Measurements from ENCODE around the gene TOM1. TPM values are rescaled to one million over a fixed set of nuclear protein-coding genes. Genes with fewer than 3 reads are reported as not detected.

TOM1 gene
- total and polyA plus RNA-seq, 10 of the 15 experiments (the other 5 are each of a cell fraction or from before 2014, with no cell fraction given), result 2.2 to 64.6 (median 40.3) TPM

- TF ChIP-seq BMI1 (IDR thresholded peaks at IDR 0.05; ENCODE audit: borderline replicate concordance) (peak; percentile 62), STAT3 (IDR thresholded peaks at IDR 0.05; ENCODE audit: low read depth, low read length) (peak; percentile 47; the same call in 1 of the 2 replicates), STAT1 (conservative IDR thresholded peaks at IDR 0.05) (no peak), HDAC6 (IDR thresholded peaks at IDR 0.05; ENCODE audit: unreplicated experiment) (no peak), PAX8 (IDR thresholded peaks at IDR 0.05) (no peak), CREM (IDR thresholded peaks at IDR 0.05; ENCODE audit: low read depth) (peak; percentile 70), ATF7 (IDR thresholded peaks at IDR 0.05; ENCODE audit: low read depth) (peak; percentile 72), POU2F2 (IDR thresholded peaks at IDR 0.05; ENCODE audit: borderline replicate concordance, low read depth, low read length) (peak; percentile 72; the same call in 2 of the 3 replicates), CHD2 (IDR thresholded peaks at IDR 0.05; ENCODE audit: borderline replicate concordance, low read depth, low read length) (no peak), CBFB (IDR thresholded peaks at IDR 0.05; ENCODE audit: low read depth) (peak; percentile 56; the same call in 1 of the 2 replicates), NFXL1 (IDR thresholded peaks at IDR 0.05; ENCODE audit: borderline replicate concordance) (no peak), ZNF274 (IDR thresholded peaks at IDR 0.05; ENCODE audit: insufficient read depth, insufficient read length) (no peak), ETV6 (conservative IDR thresholded peaks at IDR 0.05 in 1 of 2, IDR thresholded peaks at IDR 0.05 in 1 of 2; ENCODE audit: borderline replicate concordance in 1 of 2, low read depth in 1 of 2) (peak in 1 of 2 experiments; percentile 86; a peak in 1 of 4 replicates), ZNF217 (IDR thresholded peaks at IDR 0.05) (no peak), IKZF2 (IDR thresholded peaks at IDR 0.05) (peak; percentile 93 to 95), POLR2A (IDR thresholded peaks at IDR 0.05; ENCODE audit: low read depth, low read length) (no peak), PAX5 (IDR thresholded peaks at IDR 0.05; ENCODE audit: borderline replicate concordance, low read depth, low read length) (peak; percentile 68; the same call in 1 of the 2 replicates), TCF7 (IDR thresholded peaks at IDR 0.05; ENCODE audit: borderline replicate concordance) (no peak), MLLT1 (IDR thresholded peaks at IDR 0.05) (0 out of 2 replicates have a peak, but pooled peaks have one; percentile 62), TAF1 (IDR thresholded peaks at IDR 0.05; ENCODE audit: borderline replicate concordance, low read depth, low read length) (no peak; the same call in 1 of the 2 replicates), SP1 (IDR thresholded peaks at IDR 0.05; ENCODE audit: low read depth, low read length) (peak; percentile 50), RELA (IDR thresholded peaks at IDR 0.05; ENCODE audit: borderline replicate concordance, partially characterized antibody) (no peak), SUZ12 (IDR thresholded peaks at IDR 0.05; ENCODE audit: unreplicated experiment) (no peak), CEBPB (IDR thresholded peaks at IDR 0.05; ENCODE audit: borderline replicate concordance in 1 of 2, low read depth in 2 of 2, low read length in 2 of 2) (no peak), SMAD5 (IDR thresholded peaks at IDR 0.05; ENCODE audit: low read depth) (no peak), CUX1 (IDR thresholded peaks at IDR 0.05; ENCODE audit: insufficient replicate concordance, low read depth, low read length) (no peak), HDGF (IDR thresholded peaks at IDR 0.05) (peak; percentile 49; the same call in 1 of the 2 replicates)
These were observed 77.2 kb downstream of the TOM1 start (continued) for GRCh38 chr22:35376728-35377472.

All from GM12878 (cell line).